ENCODE measurements around the gene MICB. TPM values are rescaled to one million over a fixed set of nuclear protein-coding genes. Genes with fewer than 3 reads are reported as not detected.
"Not testable (repeated sequence)": the region's sequence is repeated elsewhere in the genome, so short reads cannot be mapped to it uniquely, and the experiment has no call there.

The MICB gene
- total RNA-seq, 2 donors from 2014 or later: 25.8 to 34.3 TPM

DNA sequence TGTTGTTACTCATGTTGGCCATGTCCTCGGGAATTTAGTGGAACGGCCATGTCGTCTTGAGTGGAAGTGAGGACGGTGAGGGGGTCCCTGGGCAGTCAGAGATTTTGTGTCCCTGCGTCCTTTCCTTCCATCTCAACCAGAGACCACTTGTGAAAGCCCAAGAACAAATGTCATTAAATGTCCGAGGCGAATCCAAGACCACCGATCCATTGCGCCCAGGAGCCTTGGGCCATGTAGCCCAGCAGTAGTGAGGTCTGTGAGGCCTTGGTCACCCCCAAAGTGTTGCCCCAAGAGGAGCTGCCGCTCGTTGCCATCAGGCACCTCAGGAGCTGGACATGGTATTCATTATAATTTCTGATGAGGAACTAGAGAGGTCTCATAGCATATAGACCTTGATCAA lies 17.4 kb upstream of the MICB start:
- H3K9me3 Mint-ChIP-seq: no peaks in the 10 kb centered on the region
- no peak overlapping the region for H3K27ac Mint-ChIP-seq
- H3K4me1 Mint-ChIP-seq: peaks cover 4% of the 10 kb centered on the region
- no peak for ATAC-seq (replicated peaks)
- H3K4me3 Mint-ChIP-seq: no peak overlapping the region
- no peaks in the 10 kb centered on the region for H3K36me3 Mint-ChIP-seq (ENCODE audit: low read depth)
- no peaks in the 10 kb centered on the region for H3K27me3 Mint-ChIP-seq

- Mint-ChIP-seq H3K4me3 (no peak overlapping the region), H3K27ac (no peak overlapping the region), H3K27me3 (no peaks in the 10 kb centered on the region), H3K36me3 (ENCODE audit: low read depth) (no peaks in the 10 kb centered on the region), H3K4me1 (peaks cover 4% of the 10 kb centered on the region), H3K9me3 (no peaks in the 10 kb centered on the region)
- no peak for ATAC-seq (replicated peaks)
These were observed 14.6 kb upstream of the MICB start for GRCh38 chr6:31483392-31483791.

DNA sequence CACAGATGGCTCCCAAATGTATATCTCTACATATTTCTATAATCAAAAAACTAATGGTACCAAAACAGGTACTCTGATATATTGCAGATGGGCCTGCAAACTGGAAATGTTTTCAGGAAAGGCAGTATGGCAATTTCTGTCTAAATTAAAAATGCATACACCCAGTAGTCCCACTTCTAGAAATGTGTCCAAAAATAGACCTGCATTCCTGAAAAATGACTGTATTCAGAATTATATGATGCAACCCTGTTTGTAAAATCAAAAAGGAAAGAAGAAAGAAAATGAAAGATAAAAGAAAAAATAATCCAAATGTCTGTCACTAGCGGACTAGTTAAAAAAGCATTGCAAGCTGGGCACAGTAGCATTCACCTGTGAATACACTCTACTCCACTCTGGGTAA lies 12.9 kb upstream of the MICB start:
- H3K27ac Mint-ChIP-seq: no peak overlapping the region
- H3K4me3 Mint-ChIP-seq: no peak overlapping the region

GRCh38 chr6:31486065-31486837 lies 11.7 kb upstream of the MICB start:
- H3K27ac Mint-ChIP-seq; H3K36me3 Mint-ChIP-seq (ENCODE audit: low read depth); H3K4me1 Mint-ChIP-seq; ATAC-seq (replicated peaks); H3K9me3 Mint-ChIP-seq; H3K27me3 Mint-ChIP-seq: not testable (repeated sequence)
- peak overlapping the region; percentile 26 for H3K4me3 Mint-ChIP-seq

More for the DNA sequence above, 12.9 kb upstream of the MICB start:
- Mint-ChIP-seq H3K4me1 (peaks cover 4% of the 10 kb centered on the region), H3K9me3 (no peaks in the 10 kb centered on the region), H3K36me3 (ENCODE audit: low read depth) (no peaks in the 10 kb centered on the region), H3K27me3 (no peaks in the 10 kb centered on the region)
- ATAC-seq (replicated peaks): no peak

DNA sequence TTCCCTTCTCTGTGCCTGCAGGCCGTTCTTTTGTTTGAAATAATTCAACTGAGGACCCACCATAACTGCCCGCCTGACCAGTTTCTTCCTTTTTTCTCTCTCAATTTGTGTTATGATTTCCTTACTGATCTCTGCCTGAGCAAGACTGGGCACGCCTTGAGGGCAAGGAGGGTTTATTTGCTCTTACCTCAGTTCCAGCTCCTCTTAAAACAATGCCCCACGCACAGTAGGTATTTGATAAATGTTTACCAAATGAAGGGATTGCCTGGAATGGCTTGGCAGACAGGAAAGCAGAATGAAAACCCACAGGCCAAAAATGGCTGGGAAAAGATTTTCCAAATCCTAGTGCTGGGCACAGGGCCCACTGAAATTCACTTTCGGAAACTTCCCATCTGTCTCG lies 10.3 kb upstream of the MICB start:
- H3K36me3 Mint-ChIP-seq (ENCODE audit: low read depth); H3K9me3 Mint-ChIP-seq; H3K4me3 Mint-ChIP-seq; H3K4me1 Mint-ChIP-seq; H3K27me3 Mint-ChIP-seq; ATAC-seq (replicated peaks): not testable (repeated sequence)
- H3K27ac Mint-ChIP-seq: peak overlapping the region; percentile 41

- Mint-ChIP-seq H3K27ac (peak overlapping the region; percentile 43), H3K9me3 (no peaks in the 10 kb centered on the region), H3K4me3 (no peak overlapping the region), H3K27me3 (no peaks in the 10 kb centered on the region), H3K36me3 (ENCODE audit: low read depth) (no peaks in the 10 kb centered on the region), H3K4me1 (peaks cover 10% of the 10 kb centered on the region)
- no peak for ATAC-seq (replicated peaks)
These were observed 8.9 kb upstream of the MICB start for GRCh38 chr6:31489086-31489485.

DNA sequence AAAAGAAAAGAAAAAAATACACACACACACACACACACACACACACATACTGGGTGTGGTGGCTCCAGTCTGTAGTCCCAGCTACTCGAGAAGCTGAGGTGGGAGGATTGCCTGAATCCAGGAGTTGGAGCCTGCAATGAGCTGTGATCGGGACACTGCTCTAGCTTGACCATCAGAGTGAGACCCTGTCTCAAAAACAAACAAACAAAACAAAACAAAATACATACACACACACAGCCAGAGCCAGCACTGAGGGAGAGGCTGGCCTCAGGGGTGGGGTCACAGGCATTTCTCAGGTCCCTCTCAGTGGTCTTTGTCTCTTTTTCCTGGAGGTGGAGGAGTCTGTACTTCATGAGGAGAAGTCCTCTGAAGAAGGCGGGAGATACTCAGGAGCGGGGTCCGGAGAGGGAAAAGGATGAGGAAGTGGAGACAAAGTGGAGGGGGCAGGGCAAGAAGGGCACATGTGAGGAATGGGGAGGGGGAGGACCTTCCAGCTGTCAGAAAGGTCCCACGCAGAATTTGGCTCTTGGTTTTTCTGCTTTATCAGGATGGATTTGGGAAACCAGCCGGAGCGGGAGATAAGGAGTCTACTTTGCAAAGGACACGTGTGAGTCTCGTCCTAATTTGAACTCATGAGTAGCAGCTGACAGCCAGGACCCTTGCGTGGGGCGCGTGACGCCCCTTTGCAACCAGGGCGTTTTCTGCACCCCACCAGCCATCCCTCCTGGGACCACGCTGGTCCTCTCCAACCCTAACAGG lies 7.7 kb upstream of the MICB start:
- H3K4me1 Mint-ChIP-seq: peaks cover 9% of the 10 kb centered on the region
- no peaks in the 10 kb centered on the region for H3K27me3 Mint-ChIP-seq
- H3K4me3 Mint-ChIP-seq: no peak overlapping the region
- peaks cover 7% of the 10 kb centered on the region for H3K36me3 Mint-ChIP-seq (ENCODE audit: low read depth)
- H3K9me3 Mint-ChIP-seq: no peaks in the 10 kb centered on the region
- H3K27ac Mint-ChIP-seq: peak overlapping the region; percentile 43
- ATAC-seq (replicated peaks): no peak

- Mint-ChIP-seq H3K4me3 (peak overlapping the region; percentile 91), H3K4me1 (peaks cover 20% of the 10 kb centered on the region), H3K27ac (peak overlapping the region; percentile 2)
- H3K27me3 Mint-ChIP-seq; ATAC-seq (replicated peaks); H3K9me3 Mint-ChIP-seq; H3K36me3 Mint-ChIP-seq (ENCODE audit: low read depth): not testable (repeated sequence)
These were observed 4.4 kb upstream of the MICB start for GRCh38 chr6:31493550-31493874.

DNA sequence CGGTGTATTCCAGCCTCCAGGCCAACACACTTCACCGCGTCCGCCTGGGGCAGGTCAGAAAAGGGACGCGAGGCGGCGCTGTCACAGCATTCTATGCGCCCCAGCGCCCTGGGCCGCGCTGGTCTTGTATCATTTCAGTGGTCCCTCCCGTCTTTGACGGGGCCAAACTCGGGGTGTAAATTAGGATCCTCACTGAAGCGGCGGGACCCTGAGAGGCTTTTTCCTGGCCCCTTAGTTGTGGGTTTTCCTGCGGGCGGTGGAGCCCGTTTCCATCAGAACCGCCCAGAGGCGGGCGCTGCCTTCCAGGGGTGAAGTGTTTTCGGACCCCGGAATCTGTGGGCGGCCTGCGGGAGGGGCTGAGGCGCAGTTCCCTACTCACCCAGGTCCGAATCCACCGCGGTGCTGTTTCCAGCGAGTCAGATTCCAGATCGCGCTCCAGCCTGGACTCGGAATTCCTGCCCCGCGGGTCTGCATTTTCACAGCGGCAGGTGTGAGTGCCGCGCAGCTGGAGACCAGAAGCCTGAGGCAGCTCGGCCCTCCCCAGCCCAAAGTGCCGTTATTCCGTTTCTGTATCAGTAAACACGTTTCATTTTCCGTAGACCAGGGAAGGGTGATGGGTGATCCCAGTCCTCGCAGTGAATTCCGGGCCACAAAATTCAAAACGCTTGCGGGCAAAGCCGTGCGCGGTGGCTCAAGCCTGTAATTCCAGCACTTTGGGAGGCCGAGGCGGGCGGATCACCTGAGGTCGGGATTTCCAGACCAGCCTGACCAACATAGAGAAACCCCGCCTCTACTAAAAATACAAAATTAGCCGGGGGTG lies 3.9 kb upstream of the MICB start:
- H3K36me3 Mint-ChIP-seq (ENCODE audit: low read depth): peaks cover 12% of the 10 kb centered on the region
- peaks cover 25% of the 10 kb centered on the region for H3K4me1 Mint-ChIP-seq
- H3K27ac Mint-ChIP-seq: peak overlapping the region; percentile 2
- ATAC-seq (replicated peaks): peak; percentile 61
- no peaks in the 10 kb centered on the region for H3K9me3 Mint-ChIP-seq
- no peaks in the 10 kb centered on the region for H3K27me3 Mint-ChIP-seq
- peak overlapping the region; percentile 91 for H3K4me3 Mint-ChIP-seq

- peak overlapping the region; percentile 91 for H3K4me3 Mint-ChIP-seq
- H3K9me3 Mint-ChIP-seq: no peaks in the 10 kb centered on the region
- peaks cover 31% of the 10 kb centered on the region for H3K4me1 Mint-ChIP-seq
- no peak for ATAC-seq (replicated peaks)
- H3K27ac Mint-ChIP-seq: peak overlapping the region; percentile 2
- H3K27me3 Mint-ChIP-seq: no peaks in the 10 kb centered on the region
- H3K36me3 Mint-ChIP-seq (ENCODE audit: low read depth): peaks cover 14% of the 10 kb centered on the region
These were observed 2.4 kb upstream of the MICB start for GRCh38 chr6:31495580-31495979.

DNA sequence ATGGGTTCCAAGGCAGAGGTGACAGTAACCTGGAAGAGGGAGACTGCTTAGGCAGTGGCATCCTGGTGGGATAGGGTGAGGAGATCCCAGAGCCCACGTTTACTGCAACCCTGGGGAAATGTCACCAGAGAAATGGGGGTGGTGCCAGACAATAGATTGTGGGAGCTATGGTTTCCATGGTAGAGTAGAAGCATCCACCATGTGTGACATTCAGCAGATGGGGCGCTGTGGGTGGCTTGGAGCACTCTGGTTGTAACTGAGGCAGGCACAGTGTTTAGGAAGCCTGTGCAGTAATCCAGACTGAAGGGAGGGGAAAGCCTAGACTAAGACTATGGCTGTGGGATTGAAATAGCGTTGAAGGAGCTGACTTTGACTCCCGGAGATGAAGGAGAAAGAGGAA lies 1.1 kb upstream of the MICB start:
- Mint-ChIP-seq H3K27ac (peak overlapping the region; percentile 78), H3K4me1 (peaks cover 39% of the 10 kb centered on the region), H3K36me3 (ENCODE audit: low read depth) (peaks cover 14% of the 10 kb centered on the region), H3K4me3 (peak overlapping the region; percentile 91)
- not testable (repeated sequence) for H3K27me3 Mint-ChIP-seq; H3K9me3 Mint-ChIP-seq; ATAC-seq (replicated peaks)

DNA sequence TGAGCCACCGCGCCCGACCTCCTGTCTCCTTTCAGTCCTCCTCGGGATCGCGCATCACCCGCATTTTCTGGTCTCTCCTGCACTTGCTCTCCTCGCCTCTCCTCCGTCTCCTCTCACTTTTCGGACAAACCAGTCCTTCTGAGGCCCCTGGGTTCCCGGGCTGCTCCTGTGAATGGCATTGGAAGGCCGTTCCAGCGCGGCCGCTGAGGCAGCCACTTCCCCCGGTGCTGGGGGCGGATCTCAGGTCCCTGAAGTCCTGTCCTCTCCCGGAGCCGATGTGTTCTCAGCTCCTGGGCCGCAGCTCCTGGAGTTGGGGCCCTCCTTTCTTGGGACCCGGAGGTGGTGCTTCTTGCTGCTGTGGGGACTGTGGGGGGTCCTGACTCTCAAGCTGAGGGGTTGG lies 803 bp downstream of the MICB start:
- no peaks in the 10 kb centered on the region for H3K9me3 Mint-ChIP-seq
- peaks cover 44% of the 10 kb centered on the region for H3K4me1 Mint-ChIP-seq
- peak overlapping the region; percentile 76 for H3K27ac Mint-ChIP-seq
- peak overlapping the region; percentile 91 for H3K4me3 Mint-ChIP-seq
- no peaks in the 10 kb centered on the region for H3K27me3 Mint-ChIP-seq
- H3K36me3 Mint-ChIP-seq (ENCODE audit: low read depth): peaks cover 14% of the 10 kb centered on the region
- no peak for ATAC-seq (replicated peaks)

DNA sequence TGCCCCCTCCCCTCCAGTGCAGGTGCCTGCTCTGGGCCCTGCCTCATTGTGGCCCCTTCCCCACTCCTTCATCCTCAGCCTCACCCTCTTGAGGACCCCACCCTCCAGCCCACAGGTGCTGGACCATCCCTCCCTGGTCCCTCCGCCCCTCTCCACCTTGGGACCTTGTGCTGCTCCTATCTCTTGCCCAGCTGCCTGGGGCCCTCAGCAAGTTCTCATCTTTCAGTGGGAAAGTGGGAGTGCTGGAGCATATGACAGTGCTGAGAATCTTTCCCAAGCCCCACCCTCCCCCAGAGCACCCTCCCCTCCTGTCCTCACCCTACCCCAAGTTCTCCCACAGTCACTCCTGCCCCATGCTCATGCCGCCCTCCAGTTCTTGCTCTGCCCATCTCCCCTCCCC lies 1.7 kb downstream of the MICB start:
- Mint-ChIP-seq H3K4me1 (peaks cover 42% of the 10 kb centered on the region), H3K27ac (peak overlapping the region; percentile 76), H3K4me3 (peak overlapping the region; percentile 91)
- not testable (repeated sequence) for H3K9me3 Mint-ChIP-seq; H3K27me3 Mint-ChIP-seq; H3K36me3 Mint-ChIP-seq (ENCODE audit: low read depth); ATAC-seq (replicated peaks)

GRCh38 chr6:31502586-31502985 lies 4.6 kb downstream of the MICB start:
- peaks cover 36% of the 10 kb centered on the region for H3K36me3 Mint-ChIP-seq (ENCODE audit: low read depth)
- no peak overlapping the region for H3K27ac Mint-ChIP-seq
- no peaks in the 10 kb centered on the region for H3K9me3 Mint-ChIP-seq
- H3K4me3 Mint-ChIP-seq: no peak overlapping the region
- no peaks in the 10 kb centered on the region for H3K27me3 Mint-ChIP-seq
- ATAC-seq (replicated peaks): no peak
- H3K4me1 Mint-ChIP-seq: peaks cover 35% of the 10 kb centered on the region

DNA sequence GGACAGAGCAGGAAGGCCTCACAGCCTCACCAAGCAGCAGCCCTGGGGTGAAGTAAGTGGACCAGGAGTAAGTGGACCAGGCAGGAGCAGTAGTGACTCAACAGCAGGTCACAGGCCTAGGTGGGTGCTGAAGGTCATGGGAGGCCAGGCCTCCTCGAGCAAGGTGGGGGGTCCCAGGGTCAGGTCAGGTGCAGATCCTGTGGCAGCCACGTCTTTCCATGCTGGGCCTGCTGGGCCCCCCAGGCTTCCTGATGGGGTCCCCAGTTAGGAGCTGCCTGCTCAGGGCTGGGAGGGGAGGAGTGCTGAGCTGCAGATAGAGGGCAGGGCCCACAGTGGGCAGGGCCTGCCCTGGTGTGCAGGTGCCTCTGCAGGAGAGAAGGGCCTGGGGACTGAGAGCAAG lies 11.1 kb downstream of the MICB start:
- peaks cover 66% of the 10 kb centered on the region for H3K36me3 Mint-ChIP-seq (ENCODE audit: low read depth)
- not testable (repeated sequence) for H3K27ac Mint-ChIP-seq; H3K4me3 Mint-ChIP-seq; H3K4me1 Mint-ChIP-seq; H3K9me3 Mint-ChIP-seq; H3K27me3 Mint-ChIP-seq; ATAC-seq (replicated peaks)

Measured in activated T-helper 17 cell treated with anti-CD3 and anti-CD28 coated beads, Interleukin-2, amount 50 U/mL, for 72 hours (primary cell).